KOPT-K1 (cell line): ENCODE measurements around the gene HCAR1.
"Not testable (repeated sequence)": the region's sequence is repeated elsewhere in the genome, so short reads cannot be mapped to it uniquely, and the experiment has no call there.

Experiments used
- H3K27ac ChIP-seq: fragments of 200-600 bp; sonication (generic); 2 replicates; pipeline ENCODE4 v1.5.1; 2016; ENCODE audit warnings: antibody characterized with exemption, mild to moderate bottlenecking, low read depth, low read length; ENCODE audit not compliant: poor library complexity, severe bottlenecking
- H3K36me3 ChIP-seq: fragments of 200-600 bp; sonication (generic); 2 replicates; pipeline ENCODE4 v1.5.1; 2017; ENCODE audit warnings: antibody characterized with exemption, mild to moderate bottlenecking, low read length, moderate library complexity; ENCODE audit not compliant: insufficient read depth
- H3K9me3 ChIP-seq: fragments of 200-600 bp; sonication (generic); 2 replicates; pipeline ENCODE4 v1.5.1; 2017; ENCODE audit warnings: antibody characterized with exemption, low read length, mild to moderate bottlenecking; ENCODE audit not compliant: insufficient read depth, poor library complexity, severe bottlenecking

Gene HCAR1

GRCh38 chr12:122730215-122731014 lies at the start of gene HCAR1:
HCAR1 (minus strand) TSS chr12:122730844; CDS start chr12:122730339, 505 bp downstream.
- peak within 1 kb of the TSS; percentile 61 for H3K27ac ChIP-seq
- H3K9me3 ChIP-seq = no peaks in the 10 kb centered on the region

GRCh38 chr12:122757568-122757967 lies 26.9 kb upstream of the HCAR1 start:
- H3K27ac ChIP-seq = no peak overlapping the region
- no peaks in the 10 kb centered on the region for H3K9me3 ChIP-seq
- H3K36me3 ChIP-seq = peaks cover 89% of the 10 kb centered on the region

More at GRCh38 chr12:122730215-122731014, at the start of gene HCAR1:
- no peaks in the 10 kb centered on the region for H3K36me3 ChIP-seq

- no peaks in the 10 kb centered on the region for H3K9me3 ChIP-seq
- peaks cover 62% of the 10 kb centered on the region for H3K36me3 ChIP-seq
- H3K27ac ChIP-seq = no peak overlapping the region
Measured at GRCh38 chr12:122754790-122755189, 24.1 kb upstream of the HCAR1 start.

GRCh38 chr12:122753319-122753650 lies 22.6 kb upstream of the HCAR1 start:
- peak overlapping the region; percentile 79 for H3K27ac ChIP-seq
- H3K9me3 ChIP-seq = no peaks in the 10 kb centered on the region
- peaks cover 46% of the 10 kb centered on the region for H3K36me3 ChIP-seq

- Histone ChIP-seq H3K9me3 (no peaks in the 10 kb centered on the region), H3K36me3 (peaks cover 41% of the 10 kb centered on the region), H3K27ac (peak within 1 kb of the TSS; percentile 79)
Measured at GRCh38 chr12:122752464-122753318, 22.0 kb upstream of the HCAR1 start, which contains the start of gene DENR. DENR (plus strand) TSS chr12:122752824; CDS start chr12:122753702, 878 bp downstream.

GRCh38 chr12:122750781-122751515 lies 20.3 kb upstream of the HCAR1 start:
- H3K36me3 ChIP-seq = peaks cover 23% of the 10 kb centered on the region
- H3K9me3 ChIP-seq, H3K27ac ChIP-seq: not testable (repeated sequence)

GRCh38 chr12:122749569-122750332 lies 19.1 kb upstream of the HCAR1 start:
- no peaks in the 10 kb centered on the region for H3K9me3 ChIP-seq

GRCh38 chr12:122747224-122748135 lies 16.8 kb upstream of the HCAR1 start:
- H3K27ac ChIP-seq = no peak overlapping the region
- H3K36me3 ChIP-seq = no peaks in the 10 kb centered on the region
- no peaks in the 10 kb centered on the region for H3K9me3 ChIP-seq

More at GRCh38 chr12:122749569-122750332, 19.1 kb upstream of the HCAR1 start:
- peaks cover 11% of the 10 kb centered on the region for H3K36me3 ChIP-seq
- H3K27ac ChIP-seq = no peak overlapping the region

GRCh38 chr12:122743895-122744525 lies 13.4 kb upstream of the HCAR1 start:
- no peaks in the 10 kb centered on the region for H3K36me3 ChIP-seq

GRCh38 chr12:122740351-122740750 lies 9.7 kb upstream of the HCAR1 start:
- H3K27ac ChIP-seq = no peak overlapping the region
- no peaks in the 10 kb centered on the region for H3K9me3 ChIP-seq
- no peaks in the 10 kb centered on the region for H3K36me3 ChIP-seq

More at GRCh38 chr12:122743895-122744525, 13.4 kb upstream of the HCAR1 start:
- no peaks in the 10 kb centered on the region for H3K9me3 ChIP-seq
- no peak overlapping the region for H3K27ac ChIP-seq

GRCh38 chr12:122738571-122738970 lies 7.9 kb upstream of the HCAR1 start:
- Histone ChIP-seq H3K9me3 (no peaks in the 10 kb centered on the region), H3K27ac (no peak overlapping the region), H3K36me3 (no peaks in the 10 kb centered on the region)

GRCh38 chr12:122732611-122733010 lies 2.0 kb upstream of the HCAR1 start:
- no peaks in the 10 kb centered on the region for H3K36me3 ChIP-seq

GRCh38 chr12:122732170-122732569 lies 1.5 kb upstream of the HCAR1 start:
- Histone ChIP-seq H3K27ac (peak overlapping the region; percentile 61), H3K36me3 (no peaks in the 10 kb centered on the region), H3K9me3 (no peaks in the 10 kb centered on the region)

More at GRCh38 chr12:122732611-122733010, 2.0 kb upstream of the HCAR1 start:
- no peaks in the 10 kb centered on the region for H3K9me3 ChIP-seq
- peak overlapping the region; percentile 61 for H3K27ac ChIP-seq
